D721Med (cell line): ENCODE measurements around the gene SLC34A3.
A peak's percentile ranks its signal among the peaks of the same experiment; 100 is the strongest.
"Not testable (repeated sequence)": the region's sequence is repeated elsewhere in the genome, so short reads cannot be mapped to it uniquely, and the experiment has no call there.

Experiments
- DNase-seq: peaks from one replicate; pipeline ENCODE4 v3.0.0; 2011; ENCODE audit warnings: low spot score; ENCODE audit not compliant: insufficient read length
- FAIRE-seq: peaks from 2 replicates; lab custom pipeline; 2011; peaks lifted over from hg19 to GRCh38; lab: Jason Lieb, UNC
- CTCF ChIP-seq: IDR thresholded peaks from 2 replicates; pipeline ENCODE4 v1.5.1; 2012; ENCODE audit warnings: mild to moderate bottlenecking, control low read depth; ENCODE audit not compliant: insufficient read depth; ENCODE audit errors: missing control alignments

The SLC34A3 gene

GRCh38 chr9:137236936-137237421 lies 6.3 kb downstream of the SLC34A3 start:
- no peak for TF ChIP-seq CTCF
- FAIRE-seq, result no peak

DNA sequence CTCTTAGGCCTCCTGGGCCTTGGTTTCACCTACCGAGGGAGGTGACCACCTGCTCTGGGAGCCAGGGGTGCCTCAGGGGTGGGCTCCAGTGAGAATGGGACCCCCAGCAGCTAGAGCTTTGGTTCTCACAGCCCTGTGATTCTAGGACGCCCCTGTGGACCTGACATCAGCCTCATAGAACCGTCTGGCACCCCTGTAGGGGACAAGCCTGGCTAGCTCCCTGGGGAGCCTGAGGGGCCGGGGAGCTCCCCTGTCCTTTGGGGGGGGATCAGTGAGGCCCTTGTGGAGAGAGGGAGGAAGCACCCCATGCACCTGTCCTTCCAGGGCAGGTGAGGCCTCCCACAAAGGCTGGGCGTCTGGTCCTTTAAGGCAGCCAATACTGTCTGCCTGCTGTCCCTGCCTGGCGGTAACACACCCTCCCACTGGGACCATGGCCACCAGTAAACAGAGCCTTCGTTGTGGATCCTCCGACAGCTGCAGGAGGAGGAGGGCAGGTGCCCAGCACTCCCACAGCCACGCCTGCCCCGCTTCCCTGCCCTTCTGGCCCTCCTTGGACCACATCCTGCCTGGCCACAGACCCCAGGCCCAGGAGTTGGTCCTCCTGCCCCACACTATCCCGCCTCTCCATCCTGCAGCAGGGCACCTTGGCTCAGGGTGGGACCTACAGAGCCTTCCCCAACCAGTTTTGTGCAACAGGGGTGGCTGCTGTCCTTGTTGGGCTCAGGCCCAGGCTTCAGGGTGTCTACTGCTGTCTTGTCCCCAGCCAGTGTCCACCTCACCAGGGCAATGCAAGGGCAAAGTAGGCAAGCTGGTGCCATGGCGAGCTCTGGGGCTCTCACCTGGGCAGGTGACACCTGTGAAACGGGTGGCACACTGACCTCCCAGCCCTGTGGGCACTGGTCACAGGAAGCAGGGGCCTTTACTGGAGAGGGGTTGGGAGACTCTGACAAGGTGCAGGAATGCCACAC lies 7.3 kb downstream of the SLC34A3 start:
- DNase-seq (no peak), FAIRE-seq (no peak)
- TF ChIP-seq CTCF, result no peak

More at GRCh38 chr9:137236936-137237421, 6.3 kb downstream of the SLC34A3 start:
- DNase-seq, result no peak

- not testable (repeated sequence) for FAIRE-seq, DNase-seq
Measured at GRCh38 chr9:137239541-137240200, 9.0 kb downstream of the SLC34A3 start.

- TF ChIP-seq CTCF, result peak; percentile 3
- DNase-seq, result no peak
- no peak for FAIRE-seq
Measured at GRCh38 chr9:137240318-137240840, 9.7 kb downstream of the SLC34A3 start.

DNA sequence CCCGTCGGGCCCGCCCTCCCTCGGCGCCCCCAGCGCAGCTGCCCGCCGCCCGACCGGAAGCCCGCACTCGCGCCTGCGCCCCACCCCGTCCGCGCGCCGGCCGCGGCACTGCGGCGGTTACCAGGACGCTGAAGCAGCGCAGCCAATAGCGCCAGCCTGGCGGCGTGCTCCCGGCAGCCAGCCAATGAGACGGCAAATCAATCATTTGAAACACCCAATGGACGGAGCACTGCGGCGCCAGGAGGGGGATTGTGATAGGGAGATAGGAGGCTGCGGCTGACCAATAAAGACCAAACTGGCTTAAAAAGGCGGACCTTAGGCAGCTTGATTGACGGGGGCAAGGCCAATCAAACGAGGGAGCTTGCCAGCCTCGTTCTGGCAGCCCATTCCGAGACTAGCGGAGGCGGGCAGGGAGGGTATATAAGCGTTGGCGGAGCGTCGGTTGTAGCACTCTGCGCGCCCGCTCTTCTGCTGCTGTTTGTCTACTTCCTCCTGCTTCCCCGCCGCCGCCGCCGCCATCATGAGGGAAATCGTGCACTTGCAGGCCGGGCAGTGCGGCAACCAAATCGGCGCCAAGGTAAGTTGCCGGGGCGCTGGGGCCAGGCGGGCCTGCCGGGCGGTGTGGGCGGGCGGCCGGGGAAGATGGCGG lies 10.3 kb downstream of the SLC34A3 start, which contains the start of gene TUBB4B:
TSS of gene TUBB4B (plus strand) at position 447 of the 649 bp plus-strand sequence. CDS start at position 521, 74 bp downstream.
- FAIRE-seq (peak; percentile 81), DNase-seq (peak; percentile 96)
- no peak for TF ChIP-seq CTCF

DNA sequence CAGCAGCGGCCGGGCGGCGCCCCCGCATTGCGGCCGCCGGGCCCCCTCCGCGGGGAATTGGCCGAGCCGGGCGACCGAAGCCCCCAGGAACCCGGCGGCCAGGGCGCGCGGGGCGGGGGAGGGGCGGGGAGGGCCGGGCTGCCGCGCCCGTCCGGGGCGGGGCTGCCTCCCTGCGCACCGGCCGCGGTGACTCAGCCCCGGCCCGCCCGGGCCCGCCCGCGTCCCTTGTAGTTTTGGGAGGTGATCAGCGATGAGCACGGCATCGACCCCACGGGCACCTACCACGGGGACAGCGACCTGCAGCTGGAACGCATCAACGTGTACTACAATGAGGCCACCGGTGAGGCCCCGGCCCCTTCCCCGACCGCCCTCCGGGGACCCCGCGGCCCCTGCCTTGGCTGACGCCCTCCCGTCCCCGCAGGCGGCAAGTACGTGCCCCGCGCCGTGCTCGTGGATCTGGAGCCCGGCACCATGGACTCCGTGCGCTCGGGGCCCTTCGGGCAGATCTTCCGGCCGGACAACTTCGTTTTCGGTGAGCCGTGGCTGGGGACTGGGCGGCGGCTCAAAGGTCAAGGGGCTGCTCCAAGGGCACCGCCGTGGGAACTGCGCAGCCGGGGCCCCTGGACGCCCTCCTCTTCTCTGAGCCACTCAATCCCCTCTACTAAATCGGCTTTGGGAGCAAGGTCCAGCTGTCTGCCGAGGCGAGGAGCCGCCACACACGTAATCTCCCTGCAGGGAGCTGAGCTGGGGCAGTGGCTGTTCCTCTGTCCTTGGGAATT lies 11.0 kb downstream of the SLC34A3 start:
- no peak for TF ChIP-seq CTCF
- FAIRE-seq (no peak), DNase-seq (no peak)
